SJSA1 (cell line): Measurements from ENCODE around the gene NHERF2. TPM values are rescaled to one million over a fixed set of nuclear protein-coding genes. Genes with fewer than 3 reads are reported as not detected.

Experiments used
- DNase-seq, 2 experiments: peaks; one replicate each; pipeline ENCODE4 v3.0.0-alpha.2; 2015 to 2020; ENCODE audit warnings: low spot score in 2 of 2, low read depth in 1 of 2
- H3K27ac ChIP-seq: fragments of 250-450 bp; sonication (Bioruptor Pico); 2 replicates; pipeline ENCODE4 v1.5.1; 2020; ENCODE audit warnings: mild to moderate bottlenecking, moderate library complexity
- H3K27me3 ChIP-seq: fragments of 250-450 bp; sonication (Bioruptor Pico); replicated peaks from 2 replicates; pipeline ENCODE4 v1.5.1; 2020; ENCODE audit warnings: mild to moderate bottlenecking, moderate library complexity
- H3K36me3 ChIP-seq: fragments of 250-450 bp; sonication (Bioruptor Pico); 2 replicates; pipeline ENCODE4 v1.5.1; 2020; ENCODE audit warnings: mild to moderate bottlenecking
- H3K4me1 ChIP-seq: fragments of 250-450 bp; sonication (Bioruptor Pico); replicated peaks from 2 replicates; pipeline ENCODE4 v1.6.1; 2021; ENCODE audit warnings: mild to moderate bottlenecking
- H3K4me3 ChIP-seq: fragments of 250-450 bp; sonication (Bioruptor Pico); 2 replicates; pipeline ENCODE4 v1.5.1; 2020; ENCODE audit warnings: mild to moderate bottlenecking
- H3K9me3 ChIP-seq: fragments of 250-450 bp; sonication (Bioruptor Pico); replicated peaks from 2 replicates; pipeline ENCODE4 v1.5.1; 2020; ENCODE audit warnings: mild to moderate bottlenecking
- total RNA-seq: library from RNA; depleted of rRNA; stranded (reverse); fragments of >200 nt; shearing (Covaris generic); gene quantifications from 2 replicates; pipeline ENCODE4 v1.2.3, GENCODE V29; 2014

Gene NHERF2
- total RNA-seq, 1 experiment from 2014 or later = 50.2 TPM

- H3K4me1 ChIP-seq = peaks cover 2% of the 10 kb centered on the region; the same call in 1 of the 2 replicates
- H3K36me3 ChIP-seq = peaks cover 75% of the 10 kb centered on the region
Observed at GRCh38 chr16:2053897-2054296, 27.2 kb downstream of the NHERF2 start.

GRCh38 chr16:2054543-2055245 lies 28.0 kb downstream of the NHERF2 start:
- Histone ChIP-seq H3K9me3 (no peaks in the 10 kb centered on the region), H3K4me3 (no peak overlapping the region), H3K4me1 (no peaks in the 10 kb centered on the region), H3K36me3 (peaks cover 70% of the 10 kb centered on the region), H3K27ac (no peak overlapping the region), H3K27me3 (no peaks in the 10 kb centered on the region)
- DNase-seq = no peak

More at GRCh38 chr16:2053897-2054296, 27.2 kb downstream of the NHERF2 start:
- H3K4me3 ChIP-seq = no peak overlapping the region
- no peak overlapping the region for H3K27ac ChIP-seq
- H3K9me3 ChIP-seq = no peaks in the 10 kb centered on the region
- DNase-seq = no peak
- H3K27me3 ChIP-seq = no peaks in the 10 kb centered on the region

GRCh38 chr16:2056077-2056476 lies 29.4 kb downstream of the NHERF2 start:
- no peak overlapping the region for H3K4me3 ChIP-seq
- DNase-seq = no peak
- peaks cover 74% of the 10 kb centered on the region for H3K36me3 ChIP-seq
- no peaks in the 10 kb centered on the region for H3K4me1 ChIP-seq
- no peaks in the 10 kb centered on the region for H3K27me3 ChIP-seq
- no peaks in the 10 kb centered on the region for H3K9me3 ChIP-seq
- no peak overlapping the region for H3K27ac ChIP-seq

DNA sequence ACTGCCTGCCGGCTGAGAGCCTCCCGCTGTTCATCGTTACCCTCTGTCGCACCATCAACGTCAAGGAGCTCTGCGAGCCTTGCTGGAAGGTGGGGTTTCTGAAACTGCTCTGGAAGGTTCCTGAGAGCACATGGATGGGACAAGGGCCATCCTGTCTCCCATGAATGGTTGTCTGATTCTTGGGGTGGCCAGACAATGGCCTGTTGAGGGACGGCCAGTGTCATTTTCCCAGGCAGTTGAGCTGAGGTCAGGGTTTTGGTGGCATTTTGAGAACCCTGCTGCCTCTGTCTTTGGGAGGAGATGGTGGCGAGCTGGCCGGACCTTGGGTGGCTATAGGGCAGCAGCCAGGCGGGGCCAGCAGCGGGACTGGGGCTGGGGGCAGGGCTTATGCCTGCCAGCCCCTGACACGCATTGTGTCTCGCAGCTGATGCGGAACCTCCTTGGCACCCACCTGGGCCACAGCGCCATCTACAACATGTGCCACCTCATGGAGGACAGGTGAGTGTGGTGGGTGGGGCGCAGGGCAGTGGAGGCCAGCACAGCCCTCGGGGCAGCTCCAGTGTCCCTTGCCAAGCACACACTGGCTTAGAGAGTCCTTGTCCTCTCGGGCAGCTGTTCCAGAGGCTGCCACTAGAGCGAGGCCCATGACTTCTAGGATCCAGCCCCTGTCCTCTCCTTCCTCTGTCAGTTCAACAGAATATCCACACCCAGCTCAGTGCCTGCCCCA lies 30.1 kb downstream of the NHERF2 start:
- H3K27ac ChIP-seq = no peak overlapping the region
- DNase-seq = no peak
- H3K27me3 ChIP-seq = no peaks in the 10 kb centered on the region
- no peaks in the 10 kb centered on the region for H3K9me3 ChIP-seq
- H3K4me1 ChIP-seq = no peaks in the 10 kb centered on the region
- H3K36me3 ChIP-seq = peaks cover 73% of the 10 kb centered on the region
- no peak overlapping the region for H3K4me3 ChIP-seq

GRCh38 chr16:2057438-2057837 lies 30.7 kb downstream of the NHERF2 start:
- DNase-seq = no peak
- Histone ChIP-seq H3K4me3 (no peak overlapping the region), H3K36me3 (peaks cover 73% of the 10 kb centered on the region), H3K9me3 (no peaks in the 10 kb centered on the region), H3K4me1 (no peaks in the 10 kb centered on the region), H3K27me3 (no peaks in the 10 kb centered on the region), H3K27ac (no peak overlapping the region)

- Histone ChIP-seq H3K36me3 (peaks cover 73% of the 10 kb centered on the region), H3K4me3 (no peak overlapping the region), H3K4me1 (no peaks in the 10 kb centered on the region), H3K9me3 (no peaks in the 10 kb centered on the region), H3K27ac (no peak overlapping the region), H3K27me3 (no peaks in the 10 kb centered on the region)
- no peak for DNase-seq
Observed at GRCh38 chr16:2058420-2058819, 31.7 kb downstream of the NHERF2 start.

DNA sequence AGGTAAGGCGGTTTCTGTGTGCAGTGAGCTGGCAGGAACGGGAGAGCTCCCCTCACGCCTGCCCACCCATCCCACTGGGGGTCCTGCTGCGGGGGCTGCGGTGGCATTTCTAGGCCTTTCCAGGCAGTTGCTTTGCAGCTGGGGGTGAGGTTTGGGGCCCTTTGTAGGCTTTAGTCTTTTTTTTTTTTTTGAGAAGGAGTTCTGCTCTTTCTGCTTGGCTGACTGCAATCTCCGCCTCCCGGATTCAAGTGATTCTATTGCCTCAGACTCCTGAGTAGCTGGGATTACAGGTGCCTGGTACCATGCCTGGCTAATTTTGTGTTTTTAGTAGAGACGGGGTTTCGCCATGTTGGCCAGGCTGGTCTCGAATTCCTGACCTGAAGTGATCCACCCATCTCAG lies 32.2 kb downstream of the NHERF2 start:
- Histone ChIP-seq H3K27me3 (no peaks in the 10 kb centered on the region), H3K9me3 (no peaks in the 10 kb centered on the region), H3K4me1 (no peaks in the 10 kb centered on the region), H3K36me3 (peaks cover 73% of the 10 kb centered on the region), H3K27ac (no peak overlapping the region), H3K4me3 (no peak overlapping the region)
- DNase-seq = no peak

GRCh38 chr16:2060346-2060745 lies 33.6 kb downstream of the NHERF2 start:
- H3K36me3 ChIP-seq = peaks cover 67% of the 10 kb centered on the region
- H3K27ac ChIP-seq = no peak overlapping the region
- DNase-seq = no peak
- no peaks in the 10 kb centered on the region for H3K4me1 ChIP-seq
- H3K27me3 ChIP-seq = no peaks in the 10 kb centered on the region
- H3K9me3 ChIP-seq = no peaks in the 10 kb centered on the region
- no peak overlapping the region for H3K4me3 ChIP-seq

- Histone ChIP-seq H3K27me3 (no peaks in the 10 kb centered on the region), H3K36me3 (peaks cover 72% of the 10 kb centered on the region), H3K9me3 (no peaks in the 10 kb centered on the region), H3K27ac (no peak overlapping the region), H3K4me1 (no peaks in the 10 kb centered on the region), H3K4me3 (no peak overlapping the region)
- no peak for DNase-seq
Observed at GRCh38 chr16:2061023-2061422, 34.3 kb downstream of the NHERF2 start.

- Histone ChIP-seq H3K36me3 (peaks cover 75% of the 10 kb centered on the region), H3K27me3 (no peaks in the 10 kb centered on the region), H3K4me3 (no peak overlapping the region), H3K27ac (no peak overlapping the region), H3K9me3 (no peaks in the 10 kb centered on the region), H3K4me1 (no peaks in the 10 kb centered on the region)
- no peak for DNase-seq
Observed at GRCh38 chr16:2061526-2061925, 34.8 kb downstream of the NHERF2 start.

GRCh38 chr16:2062801-2063200 lies 36.1 kb downstream of the NHERF2 start:
- H3K9me3 ChIP-seq = no peaks in the 10 kb centered on the region
- H3K4me1 ChIP-seq = no peaks in the 10 kb centered on the region
- no peak overlapping the region for H3K4me3 ChIP-seq
- peaks cover 72% of the 10 kb centered on the region for H3K36me3 ChIP-seq
- no peaks in the 10 kb centered on the region for H3K27me3 ChIP-seq
- DNase-seq = no peak
- H3K27ac ChIP-seq = no peak overlapping the region

DNA sequence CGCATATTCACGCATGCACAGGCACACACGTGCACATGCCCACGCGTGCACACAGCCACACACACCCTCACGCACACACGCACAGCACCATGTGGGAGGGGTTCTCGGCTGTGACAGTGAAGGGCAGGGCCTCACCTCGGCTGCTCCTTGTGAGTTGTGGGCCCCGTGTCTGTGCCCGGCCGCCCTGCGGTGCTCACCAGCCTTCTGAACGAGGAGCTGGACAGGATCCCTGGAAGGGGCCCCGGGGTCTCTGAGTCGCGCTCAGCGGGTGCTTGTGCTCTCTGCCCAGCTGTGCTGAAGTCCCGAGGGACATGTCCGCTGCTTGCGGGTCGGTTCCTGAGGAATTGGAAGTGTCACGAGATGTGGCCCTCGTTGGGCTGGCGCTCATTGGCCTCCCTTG lies 37.2 kb downstream of the NHERF2 start:
- H3K36me3 ChIP-seq = peaks cover 74% of the 10 kb centered on the region
- no peak overlapping the region for H3K4me3 ChIP-seq
- H3K4me1 ChIP-seq = no peaks in the 10 kb centered on the region
- H3K27ac ChIP-seq = no peak overlapping the region
- H3K27me3 ChIP-seq = no peaks in the 10 kb centered on the region
- no peak for DNase-seq
- no peaks in the 10 kb centered on the region for H3K9me3 ChIP-seq

DNA sequence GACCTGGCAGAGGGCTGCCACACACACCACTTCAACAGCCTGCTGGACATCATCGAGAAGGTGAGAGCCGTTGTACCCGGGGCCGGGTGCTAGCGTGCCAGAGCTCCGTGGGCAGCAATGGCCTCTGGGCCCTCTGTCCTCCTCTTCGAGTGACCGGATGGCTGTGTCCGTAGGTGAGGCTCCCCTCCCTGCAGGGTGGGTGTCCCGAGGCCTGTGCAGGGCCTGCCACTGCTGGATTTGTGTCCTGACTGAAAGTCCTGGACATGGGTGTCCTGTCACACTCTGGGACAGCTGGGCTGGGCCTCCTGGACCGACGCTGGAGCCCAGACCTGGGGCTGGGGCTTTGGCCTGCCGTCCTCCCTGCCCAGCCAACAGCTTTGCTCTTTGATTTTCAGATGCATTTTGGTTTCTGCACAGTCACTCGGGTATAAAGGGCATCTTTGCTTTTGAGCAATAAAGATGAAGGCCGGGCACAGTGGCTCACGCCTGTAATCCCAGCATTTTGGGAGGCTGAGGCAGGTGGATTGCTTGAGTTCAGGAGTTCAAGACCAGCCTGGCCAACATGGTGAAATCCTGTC lies 37.8 kb downstream of the NHERF2 start:
- Histone ChIP-seq H3K27me3 (no peaks in the 10 kb centered on the region), H3K36me3 (peaks cover 78% of the 10 kb centered on the region), H3K4me3 (no peak overlapping the region), H3K4me1 (no peaks in the 10 kb centered on the region), H3K27ac (no peak overlapping the region), H3K9me3 (no peaks in the 10 kb centered on the region)
- DNase-seq = no peak

DNA sequence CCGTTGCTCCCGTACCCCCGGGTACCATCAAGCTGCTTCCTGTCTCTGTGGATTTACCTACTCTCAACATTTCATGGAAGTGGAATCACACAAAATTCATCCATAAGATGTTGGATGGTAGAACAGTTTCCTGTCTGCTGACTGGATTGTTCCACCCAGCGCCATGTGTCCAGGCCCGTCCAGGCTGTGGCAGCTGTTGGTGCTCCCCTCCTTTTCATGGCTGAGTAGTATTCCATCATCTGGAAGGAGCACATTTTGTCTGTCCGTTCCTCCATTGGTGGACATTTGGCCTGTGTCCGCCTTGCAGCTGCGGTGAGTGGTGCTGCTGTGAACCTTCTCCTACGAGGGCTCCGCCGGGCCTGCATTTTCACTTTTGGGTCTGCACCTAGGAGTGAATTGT lies 39.4 kb downstream of the NHERF2 start:
- no peak overlapping the region for H3K27ac ChIP-seq
- H3K4me3 ChIP-seq = no peak overlapping the region
- no peak for DNase-seq
- peaks cover 77% of the 10 kb centered on the region for H3K36me3 ChIP-seq
- no peaks in the 10 kb centered on the region for H3K27me3 ChIP-seq
- no peaks in the 10 kb centered on the region for H3K9me3 ChIP-seq
- no peaks in the 10 kb centered on the region for H3K4me1 ChIP-seq
